Measurements from ENCODE around the gene KCNQ1. TPM values are rescaled to one million over a fixed set of nuclear protein-coding genes. Genes with fewer than 3 reads are reported as not detected.

Gene KCNQ1
- total RNA-seq, 4 donors from 2014 or later: 5.6 to 46.8 (median 24.6) TPM

DNA sequence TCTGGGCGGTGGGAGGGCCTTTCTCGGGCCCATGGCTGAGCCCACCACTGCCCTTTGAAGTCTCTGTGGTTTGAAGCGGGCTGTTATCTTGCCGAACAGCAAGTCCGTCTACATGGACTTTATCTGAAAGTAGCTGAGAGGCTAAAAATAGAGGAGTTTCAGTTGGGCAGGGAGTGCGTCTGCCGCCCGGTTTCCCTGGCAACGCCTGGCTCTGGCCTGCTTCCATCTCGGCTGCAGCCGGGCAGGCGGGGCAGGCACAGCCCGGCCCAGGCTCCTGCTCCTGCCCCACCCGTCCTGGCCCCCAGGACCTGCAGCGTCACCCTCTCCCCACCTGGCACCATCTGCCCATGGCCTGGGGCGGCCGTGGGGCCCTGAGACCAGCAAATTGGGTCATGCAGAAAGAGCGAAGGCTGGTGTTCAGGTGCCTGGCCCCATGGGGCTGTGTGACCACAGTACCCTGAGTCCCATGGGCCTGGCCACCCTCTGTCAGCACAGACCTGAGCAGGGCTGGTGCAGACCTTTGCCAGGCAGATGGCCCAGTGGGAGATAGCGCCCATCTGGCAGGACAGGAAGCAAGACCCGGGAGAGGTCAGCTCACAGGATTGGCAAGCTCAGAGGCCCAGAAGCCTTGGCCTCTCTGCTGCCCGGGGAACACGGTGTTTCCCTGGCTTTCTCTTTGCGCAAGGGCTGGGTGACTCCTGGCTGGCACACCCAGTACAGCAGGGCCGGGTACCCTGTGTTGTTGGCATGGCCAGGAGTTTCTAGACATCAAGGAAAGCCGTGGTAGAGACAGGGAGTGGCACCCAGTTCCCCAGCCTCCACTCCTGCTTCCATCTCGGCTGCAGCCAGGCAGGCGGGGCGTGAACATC is 334.1 kb downstream of the KCNQ1 start:
- no peaks in the 10 kb centered on the region for H3K27me3 ChIP-seq
- intact Hi-C loops (cut with DNase I; ENCODE audit: low total_unique reads): loop anchor here (10.0 kb wide), 1 partner anchor 106 kb away; the partner anchor contains the start of gene CDKN1C
- 26% methylated on average over 23 of the region's 28 CpGs; no CpG with 5 or more reads in 1 of the 2 donors for WGBS, 2 donors (ENCODE audit: low coverage in 1 of 2)
- H3K27ac ChIP-seq: peak overlapping the region; percentile 80 to 92 (median 86)
- H3K9me3 ChIP-seq: no peaks in the 10 kb centered on the region
- DNase-seq: peak; percentile 86
- H3K36me3 ChIP-seq: no peaks in the 10 kb centered on the region
- in situ Hi-C loops (cut with MboI; ENCODE audit: low pct_ligation_motif_present in 1 of 4, low pct_unique_long_range_greater_than_20kb in 1 of 4, low sequenced_read_pairs in 3 of 4): no loop called here
- H3K4me3 ChIP-seq: peak overlapping the region in 2 of 4 donors; percentile 4 to 12
- peaks cover 16 to 34% (median 27%) of the 10 kb centered on the region in 4 donors for H3K4me1 ChIP-seq
- peak; percentile 47 for TF ChIP-seq EP300 (IDR thresholded peaks at IDR 0.05; ENCODE audit: low read depth)
- TF ChIP-seq CTCF (IDR thresholded peaks at IDR 0.05): peak; percentile 31 to 74 (median 47)
- peak in 1 of 3 donors; percentile 34 for TF ChIP-seq POLR2AphosphoS5 (IDR thresholded peaks at IDR 0.05)
- TF ChIP-seq POLR2A (IDR thresholded peaks at IDR 0.05): no peak

DNA sequence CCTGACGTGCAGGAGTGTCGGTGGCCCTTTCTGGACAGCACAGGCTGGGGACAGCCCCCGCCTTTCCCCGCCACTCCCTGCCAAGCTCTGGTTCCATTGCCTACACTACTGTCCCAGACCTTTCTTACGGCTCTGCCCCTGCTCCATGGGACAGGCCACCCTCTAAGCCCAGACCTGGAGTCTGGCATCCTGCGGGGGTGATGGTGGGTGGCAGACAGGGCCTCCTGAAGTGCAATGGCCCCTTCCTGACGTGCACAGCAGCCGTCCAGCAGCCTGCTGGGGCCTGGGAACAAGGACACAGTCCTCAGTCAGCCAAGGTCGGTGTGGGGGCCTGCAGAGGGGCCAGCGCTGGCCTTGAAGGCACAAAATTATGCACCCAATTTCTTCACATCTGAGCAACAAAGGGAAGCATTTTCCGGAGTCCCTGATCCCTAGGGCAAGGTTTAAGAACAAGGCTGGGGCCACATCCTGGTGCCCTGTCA is 334.7 kb downstream of the KCNQ1 start:
- in situ Hi-C loops (cut with MboI; ENCODE audit: low pct_ligation_motif_present in 1 of 4, low pct_unique_long_range_greater_than_20kb in 1 of 4, low sequenced_read_pairs in 3 of 4) (no loop called here), intact Hi-C loops (cut with DNase I; ENCODE audit: low total_unique reads) (loop anchor here (10.0 kb wide), 1 partner anchor 105 kb away; the partner anchor contains the start of gene CDKN1C)
- no peak for TF ChIP-seq CTCF (IDR thresholded peaks at IDR 0.05)
- no peak for TF ChIP-seq EP300 (IDR thresholded peaks at IDR 0.05; ENCODE audit: low read depth)
- no peak for TF ChIP-seq POLR2A (IDR thresholded peaks at IDR 0.05)
- no peak for TF ChIP-seq POLR2AphosphoS5 (IDR thresholded peaks at IDR 0.05)
- peak overlapping the region; percentile 80 to 92 (median 86) for H3K27ac ChIP-seq
- no peaks in the 10 kb centered on the region for H3K27me3 ChIP-seq
- no peak for DNase-seq
- WGBS, 2 donors (ENCODE audit: low coverage in 1 of 2): 55% methylated on average over 10 of the region's 11 CpGs; no CpG with 5 or more reads in 1 of the 2 donors
- no peak overlapping the region for H3K4me3 ChIP-seq
- H3K36me3 ChIP-seq: no peaks in the 10 kb centered on the region
- H3K9me3 ChIP-seq: no peaks in the 10 kb centered on the region
- peaks cover 16 to 34% (median 27%) of the 10 kb centered on the region in 4 donors for H3K4me1 ChIP-seq

DNA sequence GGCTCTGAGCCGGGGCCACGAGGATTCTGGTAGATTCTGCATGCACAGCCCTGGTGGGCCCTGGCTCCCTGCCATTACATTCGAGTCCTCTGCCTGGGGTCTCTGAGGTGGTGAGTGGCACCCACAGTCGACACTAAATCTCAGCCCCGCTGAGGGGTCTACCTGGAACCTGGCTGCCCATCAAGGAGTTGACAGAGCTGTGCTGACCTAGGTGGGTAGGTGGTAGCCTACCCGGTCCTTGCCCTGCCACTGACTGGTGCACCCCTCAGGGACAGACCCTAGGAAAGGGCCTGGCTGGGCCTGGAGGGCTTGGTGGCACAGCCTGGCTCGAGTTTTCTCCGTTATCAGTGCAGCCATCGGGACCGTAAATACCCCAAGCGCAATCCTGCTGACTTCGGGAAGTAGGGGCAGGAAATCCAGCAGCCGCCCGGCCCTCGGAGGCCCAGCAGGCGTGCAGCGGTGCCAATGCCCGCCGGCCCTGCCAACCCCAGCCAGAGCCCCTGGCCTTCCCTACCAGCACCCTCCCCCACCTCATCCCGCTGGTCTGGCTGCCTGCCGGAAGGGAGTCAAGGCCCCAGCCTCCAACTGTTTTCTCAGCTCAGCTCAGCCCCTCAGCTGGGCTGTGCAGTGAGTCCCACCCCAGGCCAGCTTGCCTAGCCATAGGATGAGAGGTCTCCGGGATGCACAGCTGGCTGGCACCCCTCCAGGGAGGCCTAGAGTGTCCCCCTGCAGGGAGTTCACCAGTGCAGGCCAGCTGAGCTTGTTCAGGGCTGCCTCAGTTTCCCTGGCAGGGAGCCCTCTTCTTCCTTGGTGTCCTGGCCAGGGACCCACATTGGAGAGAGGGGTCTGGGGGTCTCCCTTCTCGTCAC is 335.4 kb downstream of the KCNQ1 start:
- DNase-seq: peak; percentile 10
- in situ Hi-C loops (cut with MboI; ENCODE audit: low pct_ligation_motif_present in 1 of 4, low pct_unique_long_range_greater_than_20kb in 1 of 4, low sequenced_read_pairs in 3 of 4) (no loop called here), intact Hi-C loops (cut with DNase I; ENCODE audit: low total_unique reads) (loop anchor here (10.0 kb wide), 1 partner anchor 105 kb away; the partner anchor contains the start of gene CDKN1C)
- H3K27ac ChIP-seq: peak overlapping the region; percentile 80 to 92 (median 86)
- peaks cover 16 to 34% (median 27%) of the 10 kb centered on the region in 4 donors for H3K4me1 ChIP-seq
- H3K4me3 ChIP-seq: no peak overlapping the region
- TF ChIP-seq POLR2A (IDR thresholded peaks at IDR 0.05) (no peak), POLR2AphosphoS5 (IDR thresholded peaks at IDR 0.05) (no peak), CTCF (IDR thresholded peaks at IDR 0.05) (no peak), EP300 (IDR thresholded peaks at IDR 0.05; ENCODE audit: low read depth) (no peak)
- no peaks in the 10 kb centered on the region for H3K27me3 ChIP-seq
- 79% methylated on average over 19 of the region's 23 CpGs; no CpG with 5 or more reads in 1 of the 2 donors for WGBS, 2 donors (ENCODE audit: low coverage in 1 of 2)
- H3K36me3 ChIP-seq: no peaks in the 10 kb centered on the region
- H3K9me3 ChIP-seq: no peaks in the 10 kb centered on the region
